K562 (cell line): ENCODE measurements around the gene PYY. TPM values are rescaled to one million over a fixed set of nuclear protein-coding genes. Genes with fewer than 3 reads are reported as not detected.
"Not testable (repeated sequence)": the region's sequence is repeated elsewhere in the genome, so short reads cannot be mapped to it uniquely, and the experiment has no call there.

ENCODE experiments used
- ATAC-seq: fragments of 200-7000 bp; cut with Tn5 transposase; 3 replicates; pipeline ENCODE4 v1.9.1; 2020; ENCODE audit warnings: moderate library complexity
- BruUV-seq: library from RNA; stranded (reverse); fragments of 400-500 nt; replicated peaks from 2 replicates; lab custom pipeline; 2021; lab: Mats Ljungman, UMichigan
- CTCF ChIA-PET: fragments of 300-600 bp; formaldehyde crosslinking; extraction: SDS; loops from one replicate; lab custom pipeline; 2021; ENCODE audit warnings: low intra/inter-chr PET ratio; lab: Yijun Ruan, JAX
- POLR2A ChIA-PET: fragments of 300-600, 350-650 bp; sonication (Branson Sonifier 250); formaldehyde crosslinking; extraction: SDS; loops from one replicate; lab custom pipeline; 2021; ENCODE audit warnings: antibody characterized with exemption, inconsistent platforms; lab: Yijun Ruan, JAX
- DNase-seq, 4 experiments: peaks; one replicate each; pipeline versions ENCODE4 v3.0.0 to v3.0.0-alpha.2; 2011 to 2018; ENCODE audit warnings: low spot score in 3 of 4, mixed read lengths in 3 of 4; ENCODE audit errors: extremely low read depth in 1 of 4
- FAIRE-seq: peaks from 2 replicates; lab custom pipeline; 2011; peaks lifted over from hg19 to GRCh38; lab: Jason Lieb, UNC
- H2AFZ ChIP-seq: 2 replicates; pipeline ENCODE4 v1.6.0; 2011; ENCODE audit warnings: low read depth, low read length, control low read depth, inconsistent platforms
- H3K27ac ChIP-seq: fragments of 200-600 bp; 3 replicates; pipeline ENCODE4 v1.8.0; 2011; ENCODE audit warnings: low read depth, mild to moderate bottlenecking, control low read depth, inconsistent platforms, low read length, moderate library complexity, mixed read lengths; ENCODE audit errors: extremely low read depth
- H3K27me3 ChIP-seq, 2 experiments: fragments of 300-600 bp in 1 of 2; 2 replicates in 1 of 2; 3 replicates in 1 of 2; pipeline versions ENCODE4 v1.6.0 to v1.8.0; 2011; ENCODE audit warnings: inconsistent platforms in 2 of 2, low read length in 2 of 2, mild to moderate bottlenecking in 1 of 2, mixed read lengths in 1 of 2, moderate library complexity in 1 of 2; ENCODE audit not compliant: control insufficient read depth in 2 of 2, insufficient read depth in 2 of 2
- H3K36me3 ChIP-seq: fragments of 300-600 bp; 3 replicates; pipeline ENCODE4 v1.8.0; 2011; ENCODE audit warnings: mild to moderate bottlenecking, low read length, inconsistent platforms; ENCODE audit not compliant: control insufficient read depth, insufficient read depth
- H3K4me1 ChIP-seq, 2 experiments: fragments of 200-600 bp in 1 of 2; replicated peaks in 1 of 2; 2 replicates in 1 of 2; 3 replicates in 1 of 2; pipeline versions ENCODE4 v1.5.1 to v1.8.0; 2011; ENCODE audit warnings: inconsistent platforms in 2 of 2, low read length in 2 of 2, mild to moderate bottlenecking in 1 of 2, mixed read lengths in 1 of 2, moderate library complexity in 1 of 2; ENCODE audit not compliant: control insufficient read depth in 2 of 2, insufficient read depth in 2 of 2
- H3K4me2 ChIP-seq: 2 replicates; pipeline ENCODE4 v1.6.1; 2011; ENCODE audit warnings: low read length, control low read depth, inconsistent platforms, mixed read lengths; ENCODE audit not compliant: insufficient read depth
- H3K4me3 ChIP-seq: fragments of 200-600 bp; sonication (generic), shearing (Covaris generic); 2 replicates; pipeline ENCODE4 v1.5.1; 2016; ENCODE audit warnings: control low read depth, inconsistent platforms
- H3K79me2 ChIP-seq: fragments of 200-600 bp; 3 replicates; pipeline ENCODE4 v1.8.0; 2011; ENCODE audit warnings: low read length, inconsistent platforms; ENCODE audit not compliant: control insufficient read depth, insufficient read depth
- H3K9ac ChIP-seq, 2 experiments: 2 replicates each; pipeline versions ENCODE4 v1.6.0 to v1.6.1; 2011; ENCODE audit warnings: low read depth in 2 of 2, low read length in 2 of 2, control low read depth in 1 of 2, inconsistent platforms in 1 of 2, mild to moderate bottlenecking in 1 of 2, mixed read lengths in 1 of 2; ENCODE audit not compliant: insufficient read depth in 1 of 2
- H3K9me1 ChIP-seq: one replicate; pipeline ENCODE4 v1.6.0; 2011; ENCODE audit warnings: inconsistent platforms, mild to moderate bottlenecking, low read length, moderate library complexity; ENCODE audit not compliant: control insufficient read depth, insufficient read depth
- H3K9me3 ChIP-seq: replicated peaks from 2 replicates; pipeline ENCODE4 v1.5.1; 2011; ENCODE audit warnings: low read depth, low read length, inconsistent platforms; ENCODE audit not compliant: control insufficient read depth, insufficient read depth
- H4K20me1 ChIP-seq: replicated peaks from 2 replicates; pipeline ENCODE4 v1.6.1; 2011; ENCODE audit warnings: low read length, inconsistent platforms, mixed read lengths; ENCODE audit not compliant: control insufficient read depth, insufficient read depth
- KLF10 ChIP-seq: fragments of 250-450 bp; sonication (Bioruptor Pico); IDR thresholded peaks from 2 replicates; pipeline ENCODE4 v1.6.1; 2021; ENCODE audit warnings: matching md5 sums
- ZC3H4 ChIP-seq: sonication (generic); formaldehyde crosslinking; IDR thresholded peaks from 2 replicates; pipeline ENCODE4 v1.9.0; 2021; ENCODE audit warnings: missing genetic modification reagents, borderline replicate concordance
- ZEB2 ChIP-seq: fragments of 450-650 bp; IDR thresholded peaks from 2 replicates; pipeline ENCODE4 v1.6.1; 2016
- WGBS: fragments of 100-300 bp; shearing (Covaris generic); methylation state at CpG from one replicate; pipeline ENCODE4 v1.1.6; 2016; ENCODE audit warnings: low coverage, mixed read lengths; ENCODE audit not compliant: insufficient coverage; ENCODE audit errors: missing lambda C conversion rate; 5-methylcytosine and 5-hydroxymethylcytosine counted together
- in situ Hi-C: fragments of 300-500 bp; cut with MboI; formaldehyde crosslinking; loops from 4 replicates; pipeline ENCODE4 v1.15.0; 2018; ENCODE audit warnings: inconsistent platforms, mixed read lengths
- intact Hi-C: fragments of 100-400 bp; cut with micrococcal nuclease; formaldehyde crosslinking; loops from 2 replicates; pipeline ENCODE4 v1.14.2; 2022
- polyA plus RNA-seq, 8 experiments: library from polyadenylated mRNA; depleted of rRNA in 4 of 8; stranded (reverse) in 5 of 8; unstranded in 3 of 8; fragments of >200 nt; fragmentation: Nextera tagmentation in 2 of 8; fragmentation: Illumina TruSeq in 1 of 8; extraction: Ambion mirVana in 2 of 8; extraction: Trizol in 1 of 8; gene quantifications; 2 replicates each; pipeline versions ENCODE4 v1.2.1 to v1.2.3, GENCODE V29; 2011 to 2014; ENCODE audit warnings: inconsistent platforms in 1 of 8, missing spikeins in 1 of 8
- total RNA-seq, 7 experiments: library from RNA; depleted of rRNA in 6 of 7; stranded (reverse); fragments of >200 nt in 6 of 7; fragmentation: Illumina TruSeq in 2 of 7; extraction: Trizol in 2 of 7; gene quantifications; 2 replicates each; pipeline versions ENCODE4 v1.2.1 to v1.2.3, GENCODE V29; 2011 to 2021; ENCODE audit warnings: low replicate concordance in 1 of 7
- TF ChIP-seq, protein P1 (sequence below): fragments of 450-650 bp; IDR thresholded peaks from one replicate; pipeline ENCODE4 v1.6.1; 2018; ENCODE audit warnings: mild to moderate bottlenecking, moderate library complexity; ENCODE audit not compliant: partially characterized antibody
- TF ChIP-seq, protein P2 (sequence below), 3 experiments: fragments of 200-800 bp in 1 of 3; sonication (Bioruptor generic) in 1 of 3; sonication (generic) in 1 of 3; formaldehyde crosslinking in 1 of 3; IDR thresholded peaks; 2 replicates each; pipeline versions ENCODE4 v1.6.1 to v1.8.0; 2016 to 2022; ENCODE audit warnings: mild to moderate bottlenecking in 2 of 3, missing compliant biosample characterization in 2 of 3, missing genetic modification characterization in 2 of 3, missing genetic modification reagents in 1 of 3
- TF ChIP-seq, protein P3 (sequence below): fragments of 150-350 bp; IDR thresholded peaks from 2 replicates; pipeline ENCODE4 v1.6.1; 2014; ENCODE audit warnings: low read depth, mild to moderate bottlenecking, low read length, borderline replicate concordance

Gene PYY
- total and polyA plus RNA-seq, 9 of the 15 experiments (the other 6 are each of a cell fraction or from before 2014, with no cell fraction given) = not detected

DNA sequence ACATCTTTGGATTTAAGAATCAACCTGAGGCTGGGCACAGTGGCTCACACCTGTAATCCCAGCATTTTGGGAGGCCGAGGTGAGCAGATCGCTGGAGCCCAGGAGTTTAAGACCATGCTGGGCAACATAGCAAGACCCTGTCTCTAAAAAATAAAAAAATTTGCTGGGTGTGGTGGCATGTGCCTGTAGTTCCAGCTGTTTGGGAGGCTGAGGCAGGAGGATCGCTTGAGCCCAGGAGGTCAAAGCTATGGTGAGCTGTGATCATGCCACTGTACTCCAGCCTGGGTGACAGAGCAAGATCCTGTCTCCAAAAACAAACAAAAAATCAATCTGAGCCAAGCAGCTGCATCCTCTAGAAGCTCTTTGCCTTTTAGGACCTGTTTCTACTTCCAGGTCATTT lies 14.3 kb downstream of the PYY start:
- BruUV-seq, H4K20me1 ChIP-seq, H3K9ac ChIP-seq, H3K36me3 ChIP-seq, H3K4me2 ChIP-seq, DNase-seq, H2AFZ ChIP-seq, H3K4me3 ChIP-seq, intact Hi-C loops, ATAC-seq, H3K27ac ChIP-seq, H3K9me3 ChIP-seq, H3K79me2 ChIP-seq, H3K9me1 ChIP-seq, FAIRE-seq: not testable (repeated sequence)
- Histone ChIP-seq H3K4me1 (peaks cover 0 to 16% of the 10 kb centered on the region in 2 experiments; a peak in 4 of 5 replicates), H3K27me3 (peaks cover 3 to 25% of the 10 kb centered on the region in 2 experiments; a peak in 2 of 5 replicates)
- WGBS = 6% methylated on average over 3 of the region's 3 CpGs
- in situ Hi-C loops = loop anchor here (25.0 kb wide), 1 partner anchor 398 kb away; the partner anchor contains the start of gene GRN
- CTCF ChIA-PET = interaction anchor here (2.4 kb wide), 1 partner anchor 55 kb away, joined by 9 read pairs; no protein-coding TSS in a partner anchor
- TF ChIP-seq ZC3H4 (CRISPR knock-in tag) = 0 out of 2 replicates have a peak, but pooled peaks have one; percentile 52
- POLR2A ChIA-PET = interaction anchor here (1.0 to 1.2 kb wide), 3 partner anchors 14 to 233 kb away, joined by 3 read pairs; no protein-coding TSS in a partner anchor

DNA sequence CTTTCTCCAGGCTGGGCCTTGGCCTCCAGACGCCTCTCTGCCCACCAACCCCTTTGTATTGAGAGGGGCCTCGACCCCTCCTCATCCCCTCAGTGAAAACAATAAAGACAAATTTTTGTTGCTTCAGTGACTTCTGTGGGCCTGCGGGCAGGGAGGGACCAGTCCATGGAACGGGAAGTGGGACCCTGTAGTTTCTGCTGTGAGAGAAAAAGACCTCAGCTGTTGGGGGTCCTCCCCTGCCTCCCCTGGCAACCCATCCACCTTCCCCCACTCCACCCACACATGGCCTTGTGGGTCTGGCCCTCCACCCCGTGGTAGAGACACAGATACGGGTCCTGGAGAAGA lies 14.9 kb downstream of the PYY start:
- Histone ChIP-seq H3K4me1 (peaks cover 0 to 16% of the 10 kb centered on the region in 2 experiments; a peak in 4 of 5 replicates), H4K20me1 (no peaks in the 10 kb centered on the region), H3K9me1 (no peaks in the 10 kb centered on the region)
- CTCF ChIA-PET = interaction anchor here (0.6 kb wide), 1 partner anchor 50 kb away, joined by 3 read pairs; no protein-coding TSS in a partner anchor
- WGBS = 26% methylated on average over 5 of the region's 6 CpGs
- in situ Hi-C loops = loop anchor here (25.0 kb wide), 1 partner anchor 398 kb away; the partner anchor contains the start of gene GRN
- POLR2A ChIA-PET = interaction anchor here (1.0 kb wide), 1 partner anchor 217 kb away, joined by 3 read pairs; no protein-coding TSS in a partner anchor
- TF ChIP-seq ZEB2 (no peak), KLF10 (CRISPR knock-in tag) (no peak)
- TF ChIP-seq, protein P1, sequence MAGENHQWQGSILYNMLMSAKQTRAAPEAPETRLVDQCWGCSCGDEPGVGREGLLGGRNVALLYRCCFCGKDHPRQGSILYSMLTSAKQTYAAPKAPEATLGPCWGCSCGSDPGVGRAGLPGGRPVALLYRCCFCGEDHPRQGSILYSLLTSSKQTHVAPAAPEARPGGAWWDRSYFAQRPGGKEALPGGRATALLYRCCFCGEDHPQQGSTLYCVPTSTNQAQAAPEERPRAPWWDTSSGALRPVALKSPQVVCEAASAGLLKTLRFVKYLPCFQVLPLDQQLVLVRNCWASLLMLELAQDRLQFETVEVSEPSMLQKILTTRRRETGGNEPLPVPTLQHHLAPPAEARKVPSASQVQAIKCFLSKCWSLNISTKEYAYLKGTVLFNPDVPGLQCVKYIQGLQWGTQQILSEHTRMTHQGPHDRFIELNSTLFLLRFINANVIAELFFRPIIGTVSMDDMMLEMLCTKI = no peak
- TF ChIP-seq, protein P2, sequence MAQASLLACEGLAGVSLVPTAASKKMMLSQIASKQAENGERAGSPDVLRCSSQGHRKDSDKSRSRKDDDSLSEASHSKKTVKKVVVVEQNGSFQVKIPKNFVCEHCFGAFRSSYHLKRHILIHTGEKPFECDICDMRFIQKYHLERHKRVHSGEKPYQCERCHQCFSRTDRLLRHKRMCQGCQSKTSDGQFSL (CRISPR knock-in tag; IDR thresholded peaks at IDR 0.05) = peak; percentile 5; the same call in 1 of the 2 replicates
- TF ChIP-seq, protein P2 (tag; IDR thresholded peaks at IDR 0.05) = no peak
- TF ChIP-seq, protein P3, sequence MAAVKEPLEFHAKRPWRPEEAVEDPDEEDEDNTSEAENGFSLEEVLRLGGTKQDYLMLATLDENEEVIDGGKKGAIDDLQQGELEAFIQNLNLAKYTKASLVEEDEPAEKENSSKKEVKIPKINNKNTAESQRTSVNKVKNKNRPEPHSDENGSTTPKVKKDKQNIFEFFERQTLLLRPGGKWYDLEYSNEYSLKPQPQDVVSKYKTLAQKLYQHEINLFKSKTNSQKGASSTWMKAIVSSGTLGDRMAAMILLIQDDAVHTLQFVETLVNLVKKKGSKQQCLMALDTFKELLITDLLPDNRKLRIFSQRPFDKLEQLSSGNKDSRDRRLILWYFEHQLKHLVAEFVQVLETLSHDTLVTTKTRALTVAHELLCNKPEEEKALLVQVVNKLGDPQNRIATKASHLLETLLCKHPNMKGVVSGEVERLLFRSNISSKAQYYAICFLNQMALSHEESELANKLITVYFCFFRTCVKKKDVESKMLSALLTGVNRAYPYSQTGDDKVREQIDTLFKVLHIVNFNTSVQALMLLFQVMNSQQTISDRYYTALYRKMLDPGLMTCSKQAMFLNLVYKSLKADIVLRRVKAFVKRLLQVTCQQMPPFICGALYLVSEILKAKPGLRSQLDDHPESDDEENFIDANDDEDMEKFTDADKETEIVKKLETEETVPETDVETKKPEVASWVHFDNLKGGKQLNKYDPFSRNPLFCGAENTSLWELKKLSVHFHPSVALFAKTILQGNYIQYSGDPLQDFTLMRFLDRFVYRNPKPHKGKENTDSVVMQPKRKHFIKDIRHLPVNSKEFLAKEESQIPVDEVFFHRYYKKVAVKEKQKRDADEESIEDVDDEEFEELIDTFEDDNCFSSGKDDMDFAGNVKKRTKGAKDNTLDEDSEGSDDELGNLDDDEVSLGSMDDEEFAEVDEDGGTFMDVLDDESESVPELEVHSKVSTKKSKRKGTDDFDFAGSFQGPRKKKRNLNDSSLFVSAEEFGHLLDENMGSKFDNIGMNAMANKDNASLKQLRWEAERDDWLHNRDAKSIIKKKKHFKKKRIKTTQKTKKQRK = no peak
- TF ChIP-seq, all 486 proteins: peak for 1
- Histone ChIP-seq H2AFZ (no peak overlapping the region), H3K4me2 (no peak overlapping the region), H3K9ac (no peak overlapping the region), H3K79me2 (no peaks in the 10 kb centered on the region), H3K27ac (no peak overlapping the region), H3K9me3 (no peaks in the 10 kb centered on the region), H3K4me3 (no peak overlapping the region), H3K27me3 (peaks cover 3 to 29% of the 10 kb centered on the region in 2 experiments; a peak in 3 of 5 replicates), H3K36me3 (no peaks in the 10 kb centered on the region)
- BruUV-seq = no TSS peak
- intact Hi-C loops = no loop called here
- no peak for DNase-seq
- no peak for FAIRE-seq
- no peak for ATAC-seq
